ENCODE measurements around the gene LATS2.

LATS2 gene

DNA sequence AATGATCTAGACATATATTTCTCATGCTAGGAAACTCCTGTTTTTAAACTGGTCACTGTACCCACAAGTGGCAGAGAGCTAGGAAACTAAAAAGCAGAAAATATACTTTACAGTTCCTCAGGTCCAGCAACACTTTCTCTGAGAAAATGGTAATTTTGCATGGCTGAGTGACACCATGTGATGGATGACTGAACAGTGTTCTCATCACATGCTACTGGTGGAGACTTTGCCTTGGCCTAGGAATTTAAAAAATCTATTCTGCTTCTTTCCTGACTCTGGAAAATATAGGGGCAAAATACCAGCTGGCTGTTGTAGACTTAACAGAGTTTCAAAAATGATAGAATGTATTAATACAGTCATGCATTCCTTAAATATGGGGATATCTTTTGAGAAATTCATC, 50.0 kb downstream of the LATS2 start (continued):
- TF ChIP-seq, protein P1, sequence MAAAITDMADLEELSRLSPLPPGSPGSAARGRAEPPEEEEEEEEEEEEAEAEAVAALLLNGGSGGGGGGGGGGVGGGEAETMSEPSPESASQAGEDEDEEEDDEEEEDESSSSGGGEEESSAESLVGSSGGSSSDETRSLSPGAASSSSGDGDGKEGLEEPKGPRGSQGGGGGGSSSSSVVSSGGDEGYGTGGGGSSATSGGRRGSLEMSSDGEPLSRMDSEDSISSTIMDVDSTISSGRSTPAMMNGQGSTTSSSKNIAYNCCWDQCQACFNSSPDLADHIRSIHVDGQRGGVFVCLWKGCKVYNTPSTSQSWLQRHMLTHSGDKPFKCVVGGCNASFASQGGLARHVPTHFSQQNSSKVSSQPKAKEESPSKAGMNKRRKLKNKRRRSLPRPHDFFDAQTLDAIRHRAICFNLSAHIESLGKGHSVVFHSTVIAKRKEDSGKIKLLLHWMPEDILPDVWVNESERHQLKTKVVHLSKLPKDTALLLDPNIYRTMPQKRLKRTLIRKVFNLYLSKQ (tag by site-specific recombination; IDR thresholded peaks at IDR 0.05; ENCODE audit: borderline replicate concordance), result no peak
- TF ChIP-seq, protein P2, sequence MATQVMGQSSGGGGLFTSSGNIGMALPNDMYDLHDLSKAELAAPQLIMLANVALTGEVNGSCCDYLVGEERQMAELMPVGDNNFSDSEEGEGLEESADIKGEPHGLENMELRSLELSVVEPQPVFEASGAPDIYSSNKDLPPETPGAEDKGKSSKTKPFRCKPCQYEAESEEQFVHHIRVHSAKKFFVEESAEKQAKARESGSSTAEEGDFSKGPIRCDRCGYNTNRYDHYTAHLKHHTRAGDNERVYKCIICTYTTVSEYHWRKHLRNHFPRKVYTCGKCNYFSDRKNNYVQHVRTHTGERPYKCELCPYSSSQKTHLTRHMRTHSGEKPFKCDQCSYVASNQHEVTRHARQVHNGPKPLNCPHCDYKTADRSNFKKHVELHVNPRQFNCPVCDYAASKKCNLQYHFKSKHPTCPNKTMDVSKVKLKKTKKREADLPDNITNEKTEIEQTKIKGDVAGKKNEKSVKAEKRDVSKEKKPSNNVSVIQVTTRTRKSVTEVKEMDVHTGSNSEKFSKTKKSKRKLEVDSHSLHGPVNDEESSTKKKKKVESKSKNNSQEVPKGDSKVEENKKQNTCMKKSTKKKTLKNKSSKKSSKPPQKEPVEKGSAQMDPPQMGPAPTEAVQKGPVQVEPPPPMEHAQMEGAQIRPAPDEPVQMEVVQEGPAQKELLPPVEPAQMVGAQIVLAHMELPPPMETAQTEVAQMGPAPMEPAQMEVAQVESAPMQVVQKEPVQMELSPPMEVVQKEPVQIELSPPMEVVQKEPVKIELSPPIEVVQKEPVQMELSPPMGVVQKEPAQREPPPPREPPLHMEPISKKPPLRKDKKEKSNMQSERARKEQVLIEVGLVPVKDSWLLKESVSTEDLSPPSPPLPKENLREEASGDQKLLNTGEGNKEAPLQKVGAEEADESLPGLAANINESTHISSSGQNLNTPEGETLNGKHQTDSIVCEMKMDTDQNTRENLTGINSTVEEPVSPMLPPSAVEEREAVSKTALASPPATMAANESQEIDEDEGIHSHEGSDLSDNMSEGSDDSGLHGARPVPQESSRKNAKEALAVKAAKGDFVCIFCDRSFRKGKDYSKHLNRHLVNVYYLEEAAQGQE (tag by site-specific recombination; IDR thresholded peaks at IDR 0.05), result no peak
- TF ChIP-seq ZNF670 (tag by site-specific recombination; IDR thresholded peaks at IDR 0.05; ENCODE audit: low read depth) (no peak), KLF8 (tag by site-specific recombination; IDR thresholded peaks at IDR 0.05) (no peak), ZNF433 (tag by site-specific recombination; IDR thresholded peaks at IDR 0.05; ENCODE audit: low read depth) (no peak), ZNF530 (tag by site-specific recombination; IDR thresholded peaks at IDR 0.05; ENCODE audit: low read depth) (no peak)
- TF ChIP-seq, protein P3, sequence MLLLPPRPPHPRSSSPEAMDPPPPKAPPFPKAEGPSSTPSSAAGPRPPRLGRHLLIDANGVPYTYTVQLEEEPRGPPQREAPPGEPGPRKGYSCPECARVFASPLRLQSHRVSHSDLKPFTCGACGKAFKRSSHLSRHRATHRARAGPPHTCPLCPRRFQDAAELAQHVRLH (tag by site-specific recombination; IDR thresholded peaks at IDR 0.05), result no peak

DNA sequence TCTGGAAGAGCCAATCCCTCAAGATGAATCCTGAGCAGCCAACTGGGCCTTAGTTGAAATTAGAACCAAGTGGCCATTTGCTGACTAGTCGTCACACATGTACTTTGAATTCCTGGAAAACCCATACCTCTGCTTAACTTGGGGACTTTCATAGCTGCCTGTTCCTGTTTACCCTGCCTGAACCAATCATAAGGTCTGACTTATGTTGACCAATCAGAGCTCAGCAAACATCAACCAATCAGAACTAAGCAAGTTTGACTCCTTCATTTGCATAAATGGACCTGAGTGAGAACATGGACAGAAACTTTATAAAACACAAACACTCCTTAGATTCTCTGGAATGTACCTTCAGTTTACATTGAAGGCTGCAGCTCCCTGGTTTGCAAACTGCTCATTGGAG, 50.8 kb downstream of the LATS2 start:
- no peak overlapping the region for H3K4me3 ChIP-seq (ENCODE audit: low read depth, low read length)
- H3K27ac ChIP-seq (ENCODE audit: extremely low read depth, low read depth, low read length), result no peak overlapping the region
- POLR2A ChIA-PET, result no interaction called here
- no peaks in the 10 kb centered on the region for H3K36me3 ChIP-seq (ENCODE audit: control insufficient read depth in 2 of 2, insufficient read depth in 1 of 2, low read length in 2 of 2)
- TF ChIP-seq ZNF529 (tag by site-specific recombination; IDR thresholded peaks at IDR 0.05; ENCODE audit: insufficient replicate concordance) (no peak), GLI2 (tag by site-specific recombination; IDR thresholded peaks at IDR 0.05; ENCODE audit: borderline replicate concordance, low read depth) (no peak)
- TF ChIP-seq, protein P4, sequence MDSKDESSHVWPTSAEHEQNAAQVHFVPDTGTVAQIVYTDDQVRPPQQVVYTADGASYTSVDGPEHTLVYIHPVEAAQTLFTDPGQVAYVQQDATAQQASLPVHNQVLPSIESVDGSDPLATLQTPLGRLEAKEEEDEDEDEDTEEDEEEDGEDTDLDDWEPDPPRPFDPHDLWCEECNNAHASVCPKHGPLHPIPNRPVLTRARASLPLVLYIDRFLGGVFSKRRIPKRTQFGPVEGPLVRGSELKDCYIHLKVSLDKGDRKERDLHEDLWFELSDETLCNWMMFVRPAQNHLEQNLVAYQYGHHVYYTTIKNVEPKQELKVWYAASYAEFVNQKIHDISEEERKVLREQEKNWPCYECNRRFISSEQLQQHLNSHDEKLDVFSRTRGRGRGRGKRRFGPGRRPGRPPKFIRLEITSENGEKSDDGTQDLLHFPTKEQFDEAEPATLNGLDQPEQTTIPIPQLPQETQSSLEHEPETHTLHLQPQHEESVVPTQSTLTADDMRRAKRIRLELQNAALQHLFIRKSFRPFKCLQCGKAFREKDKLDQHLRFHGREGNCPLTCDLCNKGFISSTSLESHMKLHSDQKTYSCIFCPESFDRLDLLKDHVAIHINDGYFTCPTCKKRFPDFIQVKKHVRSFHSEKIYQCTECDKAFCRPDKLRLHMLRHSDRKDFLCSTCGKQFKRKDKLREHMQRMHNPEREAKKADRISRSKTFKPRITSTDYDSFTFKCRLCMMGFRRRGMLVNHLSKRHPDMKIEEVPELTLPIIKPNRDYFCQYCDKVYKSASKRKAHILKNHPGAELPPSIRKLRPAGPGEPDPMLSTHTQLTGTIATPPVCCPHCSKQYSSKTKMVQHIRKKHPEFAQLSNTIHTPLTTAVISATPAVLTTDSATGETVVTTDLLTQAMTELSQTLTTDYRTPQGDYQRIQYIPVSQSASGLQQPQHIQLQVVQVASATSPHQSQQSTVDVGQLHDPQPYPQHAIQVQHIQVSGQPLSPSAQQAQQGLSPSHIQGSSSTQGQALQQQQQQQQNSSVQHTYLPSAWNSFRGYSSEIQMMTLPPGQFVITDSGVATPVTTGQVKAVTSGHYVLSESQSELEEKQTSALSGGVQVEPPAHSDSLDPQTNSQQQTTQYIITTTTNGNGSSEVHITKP (tag by site-specific recombination; IDR thresholded peaks at IDR 0.05), result no peak
- no peaks in the 10 kb centered on the region for H3K9me3 ChIP-seq (ENCODE audit: control insufficient read depth, insufficient read depth, low read depth, low read length)
- CTCF ChIA-PET, result interaction anchor here (1.0 kb wide), 1 partner anchor 97 kb away, joined by 3 read pairs; no protein-coding TSS in a partner anchor
- H3K4me1 ChIP-seq (ENCODE audit: control insufficient read depth, insufficient read depth, low read length), result peaks cover 6% of the 10 kb centered on the region

DNA sequence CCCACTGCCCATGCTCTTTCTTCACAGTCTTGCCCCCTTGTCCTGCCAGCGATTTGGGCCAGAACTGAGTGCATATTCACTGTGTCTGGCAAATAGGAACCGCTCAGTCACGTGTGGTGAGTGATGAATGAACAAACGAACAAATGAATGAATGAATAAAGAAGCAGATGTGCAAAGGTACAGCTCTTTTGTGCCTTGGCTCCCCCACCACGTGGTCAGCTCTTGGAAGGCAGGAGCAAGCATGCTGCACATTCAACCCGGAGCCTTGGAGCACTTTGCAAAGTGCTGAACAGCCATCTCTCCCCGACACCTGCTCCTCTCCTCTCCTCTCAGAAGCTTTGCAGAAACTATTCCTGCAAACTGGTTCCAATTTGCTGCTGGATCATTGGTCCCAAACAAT, 52.4 kb downstream of the LATS2 start:
- Histone ChIP-seq H3K9me3 (ENCODE audit: control insufficient read depth, insufficient read depth, low read depth, low read length) (no peaks in the 10 kb centered on the region), H3K27ac (ENCODE audit: extremely low read depth, low read depth, low read length) (no peak overlapping the region), H3K4me3 (ENCODE audit: low read depth, low read length) (no peak overlapping the region), H3K4me1 (ENCODE audit: control insufficient read depth, insufficient read depth, low read length) (no peaks in the 10 kb centered on the region), H3K36me3 (ENCODE audit: control insufficient read depth in 2 of 2, insufficient read depth in 1 of 2, low read length in 2 of 2) (no peaks in the 10 kb centered on the region)
- TF ChIP-seq OSR2 (tag by site-specific recombination; IDR thresholded peaks at IDR 0.05), result no peak
- TF ChIP-seq, protein P5, sequence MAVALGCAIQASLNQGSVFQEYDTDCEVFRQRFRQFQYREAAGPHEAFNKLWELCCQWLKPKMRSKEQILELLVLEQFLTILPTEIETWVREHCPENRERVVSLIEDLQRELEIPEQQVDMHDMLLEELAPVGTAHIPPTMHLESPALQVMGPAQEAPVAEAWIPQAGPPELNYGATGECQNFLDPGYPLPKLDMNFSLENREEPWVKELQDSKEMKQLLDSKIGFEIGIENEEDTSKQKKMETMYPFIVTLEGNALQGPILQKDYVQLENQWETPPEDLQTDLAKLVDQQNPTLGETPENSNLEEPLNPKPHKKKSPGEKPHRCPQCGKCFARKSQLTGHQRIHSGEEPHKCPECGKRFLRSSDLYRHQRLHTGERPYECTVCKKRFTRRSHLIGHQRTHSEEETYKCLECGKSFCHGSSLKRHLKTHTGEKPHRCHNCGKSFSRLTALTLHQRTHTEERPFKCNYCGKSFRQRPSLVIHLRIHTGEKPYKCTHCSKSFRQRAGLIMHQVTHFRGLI (tag by site-specific recombination; IDR thresholded peaks at IDR 0.05), result no peak
- TF ChIP-seq HOXC10 (CRISPR knock-in tag; IDR thresholded peaks at IDR 0.05), result no peak
- TF ChIP-seq, protein P6, sequence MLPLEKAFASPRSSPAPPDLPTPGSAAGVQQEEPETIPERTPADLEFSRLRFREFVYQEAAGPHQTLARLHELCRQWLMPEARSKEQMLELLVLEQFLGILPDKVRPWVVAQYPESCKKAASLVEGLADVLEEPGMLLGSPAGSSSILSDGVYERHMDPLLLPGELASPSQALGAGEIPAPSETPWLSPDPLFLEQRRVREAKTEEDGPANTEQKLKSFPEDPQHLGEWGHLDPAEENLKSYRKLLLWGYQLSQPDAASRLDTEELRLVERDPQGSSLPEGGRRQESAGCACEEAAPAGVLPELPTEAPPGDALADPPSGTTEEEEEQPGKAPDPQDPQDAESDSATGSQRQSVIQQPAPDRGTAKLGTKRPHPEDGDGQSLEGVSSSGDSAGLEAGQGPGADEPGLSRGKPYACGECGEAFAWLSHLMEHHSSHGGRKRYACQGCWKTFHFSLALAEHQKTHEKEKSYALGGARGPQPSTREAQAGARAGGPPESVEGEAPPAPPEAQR (tag by site-specific recombination; IDR thresholded peaks at IDR 0.05), result no peak
- no peak for TF ChIP-seq ZNF292 (tag by site-specific recombination; IDR thresholded peaks at IDR 0.05; ENCODE audit: borderline replicate concordance, low read depth)
- TF ChIP-seq, protein P7, sequence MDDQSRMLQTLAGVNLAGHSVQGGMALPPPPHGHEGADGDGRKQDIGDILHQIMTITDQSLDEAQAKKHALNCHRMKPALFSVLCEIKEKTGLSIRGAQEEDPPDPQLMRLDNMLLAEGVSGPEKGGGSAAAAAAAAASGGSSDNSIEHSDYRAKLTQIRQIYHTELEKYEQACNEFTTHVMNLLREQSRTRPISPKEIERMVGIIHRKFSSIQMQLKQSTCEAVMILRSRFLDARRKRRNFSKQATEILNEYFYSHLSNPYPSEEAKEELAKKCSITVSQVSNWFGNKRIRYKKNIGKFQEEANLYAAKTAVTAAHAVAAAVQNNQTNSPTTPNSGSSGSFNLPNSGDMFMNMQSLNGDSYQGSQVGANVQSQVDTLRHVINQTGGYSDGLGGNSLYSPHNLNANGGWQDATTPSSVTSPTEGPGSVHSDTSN (CRISPR knock-in tag; IDR thresholded peaks at IDR 0.05), result no peak
- ChIA-PET CTCF (no interaction called here), POLR2A (no interaction called here)

Data from HEK293 (cell line).